ENCODE results near the gene NSMCE3.
A peak's percentile ranks its signal among the peaks of the same experiment; 100 is the strongest.

The NSMCE3 gene

DNA sequence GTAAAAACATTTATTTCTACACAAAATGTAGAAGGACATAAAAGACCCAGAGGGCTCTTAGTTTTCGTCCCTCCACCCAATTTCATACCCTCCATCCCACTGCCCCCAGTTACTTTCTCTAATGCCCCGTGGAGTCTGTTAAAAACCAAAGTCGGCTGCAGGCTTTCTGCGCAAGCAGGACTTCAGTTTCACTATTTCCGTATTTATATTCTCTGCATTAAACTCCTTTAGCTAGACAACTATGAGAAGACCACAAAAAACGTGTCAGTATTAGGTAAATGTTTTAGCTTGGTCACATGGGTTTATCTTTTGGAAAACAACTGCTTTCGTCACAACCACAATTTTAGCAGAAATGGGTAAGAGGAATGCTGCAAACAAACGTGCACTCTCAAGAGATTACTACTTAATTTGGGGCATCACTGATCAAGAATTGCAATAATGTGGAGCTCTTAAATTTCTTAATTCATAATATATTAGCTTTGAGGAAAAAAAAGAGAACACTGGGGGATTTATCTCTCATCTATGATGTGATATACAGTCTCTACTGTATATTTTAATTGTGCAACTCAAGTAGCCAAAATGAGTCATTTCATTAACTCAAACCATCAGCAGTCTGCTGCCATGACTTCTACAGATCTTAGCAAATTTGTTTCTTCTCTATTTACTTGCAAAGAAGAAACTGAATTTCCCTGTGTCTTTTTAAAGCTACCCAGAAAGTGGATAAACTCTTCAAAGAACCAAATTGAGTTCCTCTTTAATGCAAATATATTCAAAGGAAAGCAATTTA is 740 bp upstream of the NSMCE3 start:
- no peak for DNase-seq
- in situ Hi-C loops (cut with HindIII; ENCODE audit: low pct_ligation_motif_present, low sequenced_read_pairs): no loop called here
- peak overlapping the region; percentile 80 for H3K4me3 ChIP-seq (ENCODE audit: low read depth, low read length)
- H3K27ac ChIP-seq: peak overlapping the region; percentile 90
- H3K27me3 ChIP-seq (replicated peaks): no peaks in the 10 kb centered on the region
- H3K36me3 ChIP-seq (replicated peaks): no peaks in the 10 kb centered on the region
- TF ChIP-seq, protein P1, sequence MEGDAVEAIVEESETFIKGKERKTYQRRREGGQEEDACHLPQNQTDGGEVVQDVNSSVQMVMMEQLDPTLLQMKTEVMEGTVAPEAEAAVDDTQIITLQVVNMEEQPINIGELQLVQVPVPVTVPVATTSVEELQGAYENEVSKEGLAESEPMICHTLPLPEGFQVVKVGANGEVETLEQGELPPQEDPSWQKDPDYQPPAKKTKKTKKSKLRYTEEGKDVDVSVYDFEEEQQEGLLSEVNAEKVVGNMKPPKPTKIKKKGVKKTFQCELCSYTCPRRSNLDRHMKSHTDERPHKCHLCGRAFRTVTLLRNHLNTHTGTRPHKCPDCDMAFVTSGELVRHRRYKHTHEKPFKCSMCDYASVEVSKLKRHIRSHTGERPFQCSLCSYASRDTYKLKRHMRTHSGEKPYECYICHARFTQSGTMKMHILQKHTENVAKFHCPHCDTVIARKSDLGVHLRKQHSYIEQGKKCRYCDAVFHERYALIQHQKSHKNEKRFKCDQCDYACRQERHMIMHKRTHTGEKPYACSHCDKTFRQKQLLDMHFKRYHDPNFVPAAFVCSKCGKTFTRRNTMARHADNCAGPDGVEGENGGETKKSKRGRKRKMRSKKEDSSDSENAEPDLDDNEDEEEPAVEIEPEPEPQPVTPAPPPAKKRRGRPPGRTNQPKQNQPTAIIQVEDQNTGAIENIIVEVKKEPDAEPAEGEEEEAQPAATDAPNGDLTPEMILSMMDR (IDR thresholded peaks at IDR 0.05; ENCODE audit: low read depth, low read length, missing control alignments): no peak

DNA sequence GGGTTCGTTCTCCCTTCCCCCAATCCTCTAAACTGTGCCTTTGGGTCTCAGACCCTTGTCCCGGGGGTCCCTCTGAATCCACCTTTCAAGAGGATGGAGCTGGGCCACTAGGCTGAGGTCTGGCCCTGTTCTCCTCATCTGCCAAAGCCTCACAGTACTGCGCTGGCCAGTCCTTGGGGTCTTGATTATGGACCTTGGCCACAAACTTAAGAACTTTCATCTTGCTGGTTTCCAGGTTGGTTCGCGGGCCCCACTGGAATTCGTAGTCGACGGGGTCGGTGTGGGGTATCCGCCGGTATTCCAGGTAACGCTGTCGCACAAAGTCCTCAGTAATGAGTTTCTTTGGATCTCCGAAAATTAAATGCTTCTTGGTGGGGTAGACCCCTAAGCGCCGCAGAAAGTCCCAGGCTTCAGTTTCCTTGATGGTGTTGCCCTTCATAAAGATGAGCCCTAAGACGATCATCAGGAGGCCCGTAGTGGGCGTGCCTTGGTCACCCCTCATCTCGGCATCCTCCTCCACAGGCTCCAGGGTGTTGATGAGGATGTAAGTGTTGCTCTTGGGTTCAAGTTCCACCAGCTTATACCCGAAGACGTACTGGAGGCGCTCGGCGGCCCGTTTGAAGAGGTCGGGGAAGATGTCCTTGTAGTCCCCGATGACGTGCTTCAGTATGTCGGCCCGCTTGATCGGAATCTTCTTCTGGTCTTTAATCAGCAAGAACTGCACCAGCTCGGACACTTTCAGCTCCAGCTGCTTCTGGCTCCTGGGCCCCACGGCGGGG is 727 bp downstream of the NSMCE3 start:
- in situ Hi-C loops (cut with HindIII; ENCODE audit: low pct_ligation_motif_present, low sequenced_read_pairs): no loop called here
- TF ChIP-seq, protein P1 (IDR thresholded peaks at IDR 0.05; ENCODE audit: low read depth, low read length, missing control alignments): no peak
- peak; percentile 26 for DNase-seq
- peak overlapping the region; percentile 90 for H3K27ac ChIP-seq
- H3K36me3 ChIP-seq (replicated peaks): no peaks in the 10 kb centered on the region
- no peaks in the 10 kb centered on the region for H3K27me3 ChIP-seq (replicated peaks)
- peak overlapping the region; percentile 80 for H3K4me3 ChIP-seq (ENCODE audit: low read depth, low read length)

DNA sequence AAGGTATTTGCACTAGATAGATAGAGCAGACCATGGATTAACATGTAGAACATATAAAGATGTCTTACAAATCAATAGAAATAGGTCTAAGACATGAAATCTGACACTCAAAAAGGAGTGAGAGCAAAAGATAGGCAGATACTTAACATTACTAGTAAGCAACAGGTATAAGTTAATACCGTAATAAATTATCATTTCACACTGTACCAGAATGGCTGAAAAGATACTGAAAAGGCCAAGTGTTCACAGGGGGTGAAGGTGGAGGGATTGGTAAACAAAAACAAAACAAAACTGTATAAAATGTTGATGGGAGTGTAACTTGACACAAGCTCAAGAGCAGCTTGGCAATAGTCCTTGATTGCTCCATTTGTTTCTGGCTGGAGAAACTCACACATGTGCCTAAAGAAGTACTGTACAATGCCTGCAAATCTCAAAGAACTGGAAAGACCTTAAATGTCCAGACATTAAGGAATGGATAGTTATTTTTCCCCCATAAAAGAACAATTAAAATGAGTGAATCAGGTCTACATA is 3.5 kb downstream of the NSMCE3 start:
- TF ChIP-seq, protein P1 (IDR thresholded peaks at IDR 0.05; ENCODE audit: low read depth, low read length, missing control alignments): no peak
- H3K27me3 ChIP-seq (replicated peaks): no peaks in the 10 kb centered on the region
- H3K4me3 ChIP-seq (ENCODE audit: low read depth, low read length): no peak overlapping the region
- in situ Hi-C loops (cut with HindIII; ENCODE audit: low pct_ligation_motif_present, low sequenced_read_pairs): no loop called here
- no peak for DNase-seq
- H3K36me3 ChIP-seq (replicated peaks): no peaks in the 10 kb centered on the region
- H3K27ac ChIP-seq: no peak overlapping the region

DNA sequence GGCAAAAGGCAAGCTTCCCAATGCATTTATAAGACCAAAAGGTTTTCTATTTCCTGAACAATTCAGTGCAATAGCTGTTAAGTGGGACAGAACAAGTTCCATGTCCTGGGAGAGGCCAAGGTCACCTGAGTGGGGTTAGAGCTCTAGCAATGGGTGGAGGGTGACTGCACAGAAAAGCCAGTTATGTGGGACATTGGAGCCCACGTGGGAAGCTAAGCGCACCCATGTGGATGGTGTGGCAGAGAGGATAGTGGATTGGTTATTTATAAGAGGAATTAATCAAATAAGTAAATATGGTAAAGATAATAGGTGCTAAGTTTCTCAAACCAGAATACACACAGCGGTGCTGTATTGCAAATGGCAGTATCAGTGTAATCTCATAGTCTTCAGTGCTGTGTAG is 6.3 kb downstream of the NSMCE3 start:
- H3K36me3 ChIP-seq (replicated peaks): no peaks in the 10 kb centered on the region
- no peak overlapping the region for H3K4me3 ChIP-seq (ENCODE audit: low read depth, low read length)
- no peaks in the 10 kb centered on the region for H3K27me3 ChIP-seq (replicated peaks)
- in situ Hi-C loops (cut with HindIII; ENCODE audit: low pct_ligation_motif_present, low sequenced_read_pairs): no loop called here
- no peak overlapping the region for H3K27ac ChIP-seq
- DNase-seq: no peak
- TF ChIP-seq, protein P1 (IDR thresholded peaks at IDR 0.05; ENCODE audit: low read depth, low read length, missing control alignments): no peak

DNA sequence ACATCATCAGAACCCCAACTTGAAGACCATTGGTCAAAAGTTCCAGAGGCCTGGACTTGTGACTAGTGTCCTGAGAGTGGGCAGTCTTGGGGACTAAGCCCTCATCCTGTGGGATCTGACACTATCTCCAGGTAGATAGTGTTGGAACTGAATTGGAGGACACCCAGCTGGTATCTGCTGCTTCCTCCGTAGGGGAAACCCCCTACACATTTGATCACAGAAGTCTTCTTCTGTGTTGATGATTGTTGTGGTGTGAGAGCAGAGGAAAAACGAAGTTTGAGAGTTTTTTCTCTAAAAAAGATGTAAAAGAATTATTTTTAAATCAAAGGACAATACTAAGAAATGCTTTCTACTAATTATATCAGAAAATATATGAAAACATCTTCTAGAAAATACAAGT is 6.9 kb downstream of the NSMCE3 start:
- H3K27me3 ChIP-seq (replicated peaks): no peaks in the 10 kb centered on the region
- no peak overlapping the region for H3K27ac ChIP-seq
- no peak for DNase-seq
- H3K36me3 ChIP-seq (replicated peaks): no peaks in the 10 kb centered on the region
- H3K4me3 ChIP-seq (ENCODE audit: low read depth, low read length): no peak overlapping the region
- TF ChIP-seq, protein P1 (IDR thresholded peaks at IDR 0.05; ENCODE audit: low read depth, low read length, missing control alignments): no peak
- in situ Hi-C loops (cut with HindIII; ENCODE audit: low pct_ligation_motif_present, low sequenced_read_pairs): no loop called here

Measured in brain microvascular endothelial cell (primary cell).